Mesendoderm (in vitro differentiated cells): ENCODE measurements around the gene AK8.

ENCODE experiments used
- DNase-seq: peaks from one replicate; pipeline ENCODE4 v3.0.0; 2013
- H2AK5ac ChIP-seq: 2 replicates; pipeline ENCODE4 v1.6.1; 2013; ENCODE audit warnings: low read length, inconsistent platforms
- H2BK120ac ChIP-seq: 2 replicates; pipeline ENCODE4 v1.6.1; 2013; ENCODE audit warnings: low read depth, mild to moderate bottlenecking, low read length, moderate library complexity, mixed read lengths
- H2BK15ac ChIP-seq: replicated peaks from 2 replicates; pipeline ENCODE4 v1.6.1; 2013; ENCODE audit warnings: low read depth, mild to moderate bottlenecking, moderate library complexity
- H2BK5ac ChIP-seq: 2 replicates; pipeline ENCODE4 v1.6.1; 2013; ENCODE audit warnings: low read length, inconsistent platforms
- H3K18ac ChIP-seq: 2 replicates; pipeline ENCODE4 v1.6.1; 2013; ENCODE audit warnings: mild to moderate bottlenecking, low read length, mixed read lengths
- H3K23ac ChIP-seq: one replicate; pipeline ENCODE4 v1.6.1; 2013; ENCODE audit warnings: low read length
- H3K27ac ChIP-seq: 2 replicates; pipeline ENCODE4 v1.5.1; 2013; ENCODE audit warnings: low read depth, mild to moderate bottlenecking, inconsistent platforms, low read length, moderate library complexity
- H3K27me3 ChIP-seq: 2 replicates; pipeline ENCODE4 v1.6.1; 2013; ENCODE audit warnings: low read length, control low read depth, mild to moderate bottlenecking, inconsistent platforms; ENCODE audit not compliant: insufficient read depth, poor library complexity
- H3K36me3 ChIP-seq: 2 replicates; pipeline ENCODE4 v1.6.1; 2013; ENCODE audit warnings: low read length, inconsistent platforms; ENCODE audit not compliant: control insufficient read depth, insufficient read depth
- H3K4ac ChIP-seq: one replicate; pipeline ENCODE4 v1.6.1; 2013; ENCODE audit warnings: low read depth, mild to moderate bottlenecking, low read length, moderate library complexity
- H3K4me1 ChIP-seq: 2 replicates; pipeline ENCODE4 v1.6.1; 2013; ENCODE audit warnings: low read depth, low read length, inconsistent platforms; ENCODE audit not compliant: control insufficient read depth
- H3K4me2 ChIP-seq: 2 replicates; pipeline ENCODE4 v1.6.1; 2013; ENCODE audit warnings: low read length
- H3K4me3 ChIP-seq: 2 replicates; pipeline ENCODE4 v1.5.1; 2013; ENCODE audit warnings: mild to moderate bottlenecking, low read length
- H3K56ac ChIP-seq: one replicate; pipeline ENCODE4 v1.6.1; 2013; ENCODE audit warnings: low read length
- H3K79me1 ChIP-seq: 2 replicates; pipeline ENCODE4 v1.6.1; 2013; ENCODE audit warnings: low read length, inconsistent platforms
- H3K79me2 ChIP-seq: 2 replicates; pipeline ENCODE4 v1.6.1; 2013; ENCODE audit warnings: mild to moderate bottlenecking, low read length; ENCODE audit not compliant: control insufficient read depth, insufficient read depth
- H3K9ac ChIP-seq: 2 replicates; pipeline ENCODE4 v1.6.1; 2013; ENCODE audit warnings: low read length, inconsistent platforms
- H4K5ac ChIP-seq: one replicate; pipeline ENCODE4 v1.6.1; 2013; ENCODE audit warnings: low read length
- H4K8ac ChIP-seq: one replicate; pipeline ENCODE4 v1.6.1; 2013; ENCODE audit warnings: low read depth, mild to moderate bottlenecking, control low read depth, low read length, moderate library complexity
- WGBS: extraction: QIAGEN DNeasy Blood & Tissue Kit; methylation state at CpG from one replicate; pipeline ENCODE4 v1.1.7; 2013; ENCODE audit warnings: low lambda C conversion rate, missing lambda C conversion rate; ENCODE audit not compliant: insufficient coverage; ENCODE audit errors: extremely low coverage; 5-methylcytosine and 5-hydroxymethylcytosine counted together

AK8 gene

DNA sequence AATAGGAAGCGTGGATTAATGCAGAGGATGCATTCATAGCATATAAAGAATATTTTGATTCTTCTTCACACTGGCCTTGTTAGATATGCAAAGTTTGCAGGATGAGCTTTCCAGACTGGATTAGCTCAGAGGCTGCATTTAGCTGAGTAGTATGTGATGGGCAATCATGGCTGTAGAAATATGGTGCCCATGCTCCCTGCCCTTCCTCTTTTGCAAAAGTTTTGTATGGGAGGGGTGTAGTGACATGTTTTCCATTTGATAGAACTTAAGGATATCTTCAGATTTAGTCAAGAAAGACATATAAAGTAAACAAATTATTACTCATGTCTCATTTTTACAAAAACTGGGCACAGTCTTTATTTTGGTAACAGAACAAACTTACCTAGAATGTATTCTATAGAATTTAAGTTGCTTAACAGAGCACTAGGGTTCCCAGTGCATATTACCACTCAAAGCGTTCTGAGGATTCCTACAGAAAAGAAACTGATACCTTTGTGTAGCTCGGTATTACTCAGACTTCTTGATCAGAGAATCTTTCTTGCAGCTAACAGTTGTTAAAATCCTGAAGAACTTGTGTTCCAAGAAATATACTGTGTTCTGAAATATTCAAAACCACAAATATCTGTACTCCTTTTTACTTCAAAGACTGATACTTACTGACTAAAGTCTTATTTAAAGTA lies 198.0 kb downstream of the AK8 start:
- Histone ChIP-seq H3K56ac (no peak overlapping the region), H4K5ac (no peak overlapping the region), H3K4me2 (no peak overlapping the region), H3K4me1 (no peaks in the 10 kb centered on the region), H3K9ac (no peak overlapping the region), H3K27ac (no peak overlapping the region), H3K27me3 (no peaks in the 10 kb centered on the region), H4K8ac (no peak overlapping the region), H2AK5ac (no peak overlapping the region), H2BK5ac (no peak overlapping the region), H2BK120ac (no peak overlapping the region), H3K4me3 (no peak overlapping the region), H3K36me3 (peaks cover 16% of the 10 kb centered on the region), H3K23ac (no peak overlapping the region), H2BK15ac (no peak overlapping the region), H3K4ac (no peak overlapping the region), H3K79me1 (peaks cover 22% of the 10 kb centered on the region), H3K18ac (no peak overlapping the region), H3K79me2 (peaks cover 60% of the 10 kb centered on the region)
- WGBS = no CpG with 5 or more reads among the region's 3 CpGs
- no peak for DNase-seq

DNA sequence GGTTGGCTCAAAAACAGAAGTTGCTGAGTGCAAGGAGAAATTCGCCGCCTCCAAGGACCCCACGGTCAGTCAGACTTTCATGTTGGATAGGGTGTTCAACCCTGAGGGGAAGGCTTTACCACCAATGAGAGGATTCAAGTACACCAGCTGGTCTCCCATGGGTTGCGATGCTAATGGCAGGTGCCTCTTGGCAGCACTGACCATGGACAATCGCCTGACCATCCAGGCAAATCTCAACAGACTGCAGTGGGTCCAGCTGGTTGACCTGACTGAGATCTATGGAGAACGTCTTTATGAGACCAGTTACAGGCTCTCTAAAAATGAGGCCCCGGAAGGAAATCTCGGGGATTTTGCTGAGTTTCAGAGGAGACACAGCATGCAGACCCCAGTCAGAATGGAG lies 200.1 kb downstream of the AK8 start:
- no peak overlapping the region for H4K5ac ChIP-seq
- no peak overlapping the region for H3K9ac ChIP-seq
- H3K18ac ChIP-seq = no peak overlapping the region
- H3K79me1 ChIP-seq = peaks cover 13% of the 10 kb centered on the region
- no peak overlapping the region for H3K4me3 ChIP-seq
- H3K79me2 ChIP-seq = peaks cover 75% of the 10 kb centered on the region
- H3K4me2 ChIP-seq = no peak overlapping the region
- H2AK5ac ChIP-seq = no peak overlapping the region
- H3K4me1 ChIP-seq = no peaks in the 10 kb centered on the region
- no peak overlapping the region for H3K4ac ChIP-seq
- no peak overlapping the region for H2BK5ac ChIP-seq
- no peaks in the 10 kb centered on the region for H3K27me3 ChIP-seq
- H2BK120ac ChIP-seq = no peak overlapping the region
- no peak overlapping the region for H4K8ac ChIP-seq
- H2BK15ac ChIP-seq = no peak overlapping the region
- no CpG with 5 or more reads among the region's 8 CpGs for WGBS
- H3K27ac ChIP-seq = no peak overlapping the region
- H3K23ac ChIP-seq = no peak overlapping the region
- no peak overlapping the region for H3K56ac ChIP-seq
- no peak for DNase-seq
- H3K36me3 ChIP-seq = peaks cover 11% of the 10 kb centered on the region
